Coronary artery (tissue), 2 donors: Measurements from ENCODE around the gene FMN1.

ENCODE experiments used
- DNase-seq: peaks from one replicate; pipeline ENCODE4 v3.0.0-alpha.2; 2017; ENCODE audit warnings: low spot score
- H3K27ac ChIP-seq, 2 donors: fragments of 200-600 bp; sonication (generic); one replicate each; pipeline ENCODE4 v1.5.1; 2016 to 2019
- H3K4me3 ChIP-seq: fragments of 200-600 bp; sonication (generic); 2 replicates; pipeline ENCODE4 v1.5.1; 2016; ENCODE audit warnings: mild to moderate bottlenecking, moderate library complexity
- TF ChIP-seq, protein P1 (sequence below): fragments of 200-600 bp; sonication (generic); IDR thresholded peaks from one replicate; pipeline ENCODE4 v1.5.1; 2019; ENCODE audit warnings: antibody characterized with exemption

The FMN1 gene

DNA sequence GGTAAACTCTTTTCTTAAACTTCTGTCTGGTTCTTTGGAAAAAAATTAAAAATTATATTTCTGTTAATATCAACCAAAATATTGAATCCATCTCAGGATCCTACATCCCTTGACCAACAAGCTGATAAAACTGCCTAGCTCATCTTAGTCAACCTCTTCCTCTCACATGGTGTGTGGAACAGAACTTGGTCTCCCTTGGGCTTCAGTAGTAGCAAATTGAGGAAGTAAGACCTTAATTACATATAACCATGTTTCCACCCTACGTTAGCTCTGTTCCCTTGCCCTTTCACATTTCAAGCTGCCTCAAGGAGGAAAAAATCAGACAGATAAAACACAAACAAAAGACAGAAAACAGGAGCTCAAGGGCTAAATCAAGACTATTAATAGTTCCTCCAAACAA is 360.4 kb downstream of the FMN1 start:
- DNase-seq = no peak
- TF ChIP-seq, protein P1, sequence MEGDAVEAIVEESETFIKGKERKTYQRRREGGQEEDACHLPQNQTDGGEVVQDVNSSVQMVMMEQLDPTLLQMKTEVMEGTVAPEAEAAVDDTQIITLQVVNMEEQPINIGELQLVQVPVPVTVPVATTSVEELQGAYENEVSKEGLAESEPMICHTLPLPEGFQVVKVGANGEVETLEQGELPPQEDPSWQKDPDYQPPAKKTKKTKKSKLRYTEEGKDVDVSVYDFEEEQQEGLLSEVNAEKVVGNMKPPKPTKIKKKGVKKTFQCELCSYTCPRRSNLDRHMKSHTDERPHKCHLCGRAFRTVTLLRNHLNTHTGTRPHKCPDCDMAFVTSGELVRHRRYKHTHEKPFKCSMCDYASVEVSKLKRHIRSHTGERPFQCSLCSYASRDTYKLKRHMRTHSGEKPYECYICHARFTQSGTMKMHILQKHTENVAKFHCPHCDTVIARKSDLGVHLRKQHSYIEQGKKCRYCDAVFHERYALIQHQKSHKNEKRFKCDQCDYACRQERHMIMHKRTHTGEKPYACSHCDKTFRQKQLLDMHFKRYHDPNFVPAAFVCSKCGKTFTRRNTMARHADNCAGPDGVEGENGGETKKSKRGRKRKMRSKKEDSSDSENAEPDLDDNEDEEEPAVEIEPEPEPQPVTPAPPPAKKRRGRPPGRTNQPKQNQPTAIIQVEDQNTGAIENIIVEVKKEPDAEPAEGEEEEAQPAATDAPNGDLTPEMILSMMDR = no peak

DNA sequence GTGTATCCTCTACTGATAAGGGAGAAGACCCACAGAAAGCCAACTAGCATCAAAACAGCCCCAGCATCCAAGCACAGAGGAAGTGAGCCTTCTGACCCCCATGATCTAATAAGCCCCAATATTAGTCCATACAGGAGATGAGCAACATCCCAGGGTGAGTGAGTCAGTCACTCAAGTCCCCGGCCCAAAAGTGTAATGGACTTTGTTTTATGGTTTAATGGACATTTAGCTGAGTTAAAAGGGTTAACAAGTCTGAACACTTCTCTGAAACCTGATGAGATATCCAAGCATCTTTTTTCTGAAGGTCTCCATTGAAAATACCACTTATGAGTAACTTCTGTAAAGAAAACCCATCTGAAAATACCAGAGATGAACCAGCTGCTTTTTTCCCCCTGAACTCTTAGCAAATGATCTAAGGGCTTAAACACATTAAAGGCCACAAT is 361.1 kb downstream of the FMN1 start:
- no peak overlapping the region for H3K4me3 ChIP-seq
- TF ChIP-seq, protein P1 = no peak
- no peak for DNase-seq
- H3K27ac ChIP-seq = no peak overlapping the region

More for the DNA sequence above, 360.4 kb downstream of the FMN1 start:
- H3K4me3 ChIP-seq = no peak overlapping the region
- no peak overlapping the region for H3K27ac ChIP-seq

DNA sequence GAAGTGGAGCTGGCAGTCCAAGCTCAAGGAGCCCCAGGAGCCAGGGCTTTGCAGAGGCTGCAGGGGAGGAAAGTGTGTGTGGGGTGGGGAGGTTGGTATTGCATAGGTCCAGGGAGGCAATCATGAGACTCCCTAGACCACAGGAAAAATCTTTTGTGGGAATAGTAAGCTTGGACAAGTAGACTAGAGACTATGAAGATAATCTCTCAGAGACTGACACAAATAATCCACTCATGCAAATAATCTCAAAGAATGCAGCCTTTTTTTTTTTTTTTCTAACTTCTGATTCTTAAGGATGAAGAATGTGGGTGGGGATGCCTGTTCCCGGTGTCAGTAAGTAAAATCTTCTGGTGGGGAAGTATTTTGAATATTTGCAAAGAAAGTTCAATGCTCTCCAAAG is 363.0 kb downstream of the FMN1 start:
- H3K27ac ChIP-seq = no peak overlapping the region
- H3K4me3 ChIP-seq = no peak overlapping the region
- DNase-seq = no peak
- TF ChIP-seq, protein P1 = no peak

DNA sequence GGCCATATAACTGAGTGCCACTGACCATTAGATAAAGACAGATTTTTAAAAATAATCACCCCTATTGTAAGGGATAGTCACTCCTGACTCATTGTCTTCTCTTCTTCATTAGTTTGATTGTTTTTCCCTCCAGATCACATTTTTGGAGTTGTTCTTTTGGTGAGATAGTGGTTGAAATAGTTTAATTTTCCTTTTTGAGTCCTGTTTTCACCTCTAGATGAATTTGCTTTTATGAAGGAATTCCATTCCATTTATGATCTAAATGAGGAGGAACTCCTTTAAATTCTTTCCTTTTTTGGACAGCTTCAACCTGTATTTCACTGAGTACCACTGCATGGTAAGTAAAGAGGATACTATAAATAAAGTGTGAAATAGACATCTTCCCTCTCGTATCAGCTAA is 364.3 kb downstream of the FMN1 start:
- TF ChIP-seq, protein P1 = no peak
- no peak overlapping the region for H3K27ac ChIP-seq
- H3K4me3 ChIP-seq = no peak overlapping the region
- DNase-seq = no peak

DNA sequence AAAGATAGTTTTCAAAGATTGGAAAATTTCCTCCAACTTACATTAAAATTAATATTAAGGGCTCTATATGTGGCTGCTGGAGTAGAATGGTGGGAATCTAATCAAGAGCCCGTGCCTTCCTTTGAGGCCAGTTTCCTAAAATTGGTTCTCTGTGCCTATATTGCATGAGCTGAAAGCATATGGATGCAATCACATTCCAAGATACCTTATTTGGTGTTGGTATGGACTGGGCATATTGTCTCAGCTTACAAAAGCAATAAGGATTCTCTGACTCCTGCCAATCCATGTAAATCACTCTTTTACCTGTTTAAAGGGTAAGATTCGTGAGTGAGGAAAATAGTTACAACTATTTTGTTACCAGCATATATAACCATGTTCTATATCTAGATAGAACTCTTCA is 365.1 kb downstream of the FMN1 start:
- Histone ChIP-seq H3K4me3 (no peak overlapping the region), H3K27ac (no peak overlapping the region)
- no peak for DNase-seq
- TF ChIP-seq, protein P1 = no peak

DNA sequence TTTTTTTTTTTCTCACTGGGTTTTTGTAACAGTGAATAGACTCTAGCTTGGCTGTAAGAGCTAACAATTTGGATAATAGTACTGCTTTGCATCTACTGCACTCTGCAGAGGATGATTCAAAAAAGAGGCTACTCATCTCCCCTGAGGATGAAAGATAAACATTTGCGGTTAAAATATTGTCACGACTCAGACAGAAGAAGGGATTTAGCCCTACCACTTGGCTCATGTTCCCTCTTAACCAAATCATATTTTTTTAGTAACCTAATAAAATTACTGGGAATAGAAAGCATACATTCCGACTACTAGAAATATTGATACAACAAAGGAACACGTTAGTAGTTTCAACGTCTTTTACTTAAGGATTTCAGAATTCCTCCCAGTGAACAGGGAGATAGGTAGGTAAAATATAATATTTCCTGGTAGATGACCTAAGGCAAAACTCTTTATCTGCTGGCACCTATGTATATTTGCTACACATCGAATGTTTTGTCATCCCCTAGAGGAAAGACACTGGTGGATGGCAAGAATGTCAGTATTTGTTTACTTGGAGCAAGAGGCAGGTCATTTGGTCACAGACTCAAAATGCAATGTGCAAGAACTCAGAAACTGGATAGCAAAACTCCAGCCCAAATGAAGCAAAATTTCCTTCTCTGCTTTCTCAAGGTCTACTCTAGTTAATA is 365.9 kb downstream of the FMN1 start:
- H3K27ac ChIP-seq = no peak overlapping the region
- no peak for DNase-seq
- TF ChIP-seq, protein P1 = no peak
- no peak overlapping the region for H3K4me3 ChIP-seq

DNA sequence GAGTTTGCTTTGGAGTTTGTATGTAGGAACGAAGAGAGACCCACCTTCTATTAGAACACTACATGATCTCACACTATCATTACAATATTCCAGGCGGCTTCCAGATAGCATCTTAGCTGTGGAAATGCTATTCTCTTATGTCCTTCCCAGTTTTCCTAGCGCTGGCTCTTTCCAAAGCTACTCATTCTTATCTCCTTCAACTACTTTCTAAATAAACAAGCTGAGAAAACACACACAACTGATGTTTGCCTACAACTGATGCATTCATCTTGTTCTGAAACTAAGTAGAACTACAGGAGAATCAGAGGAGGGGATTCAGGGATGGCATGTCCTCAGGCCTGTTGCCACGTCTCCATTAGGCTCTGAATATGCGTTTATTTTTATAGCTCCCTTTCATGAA is 367.8 kb downstream of the FMN1 start:
- TF ChIP-seq, protein P1 = no peak
- no peak overlapping the region for H3K27ac ChIP-seq
- H3K4me3 ChIP-seq = no peak overlapping the region
- no peak for DNase-seq
